GM23248 (cell line): ENCODE data around the gene TMEM120A. TPM values are rescaled to one million over a fixed set of nuclear protein-coding genes. Genes with fewer than 3 reads are reported as not detected.

Experiments
- DNase-seq: peaks from one replicate; pipeline ENCODE4 v3.0.0-alpha.2; 2015
- H2AFZ ChIP-seq: fragments of 200-600 bp; sonication (generic); 2 replicates; pipeline ENCODE4 v1.6.1; 2016; ENCODE audit warnings: antibody characterized with exemption
- H3F3A ChIP-seq: fragments of 200-600 bp; sonication (generic); 2 replicates; pipeline ENCODE4 v1.6.1; 2016; ENCODE audit warnings: mild to moderate bottlenecking, antibody characterized with exemption, mixed run types; ENCODE audit not compliant: insufficient read depth
- H3K27ac ChIP-seq: fragments of 200-600 bp; sonication (generic); 2 replicates; pipeline ENCODE4 v1.5.1; 2016; ENCODE audit warnings: mild to moderate bottlenecking
- H3K27me3 ChIP-seq: fragments of 200-600 bp; sonication (generic); replicated peaks from 2 replicates; pipeline ENCODE4 v1.6.1; 2016; ENCODE audit warnings: mild to moderate bottlenecking; ENCODE audit not compliant: insufficient read depth
- H3K36me3 ChIP-seq: fragments of 200-600 bp; sonication (generic); 2 replicates; pipeline ENCODE4 v1.6.1; 2016; ENCODE audit warnings: low read depth, mild to moderate bottlenecking
- H3K4me1 ChIP-seq: fragments of 200-600 bp; sonication (generic); 2 replicates; pipeline ENCODE4 v1.6.1; 2016; ENCODE audit warnings: mild to moderate bottlenecking; ENCODE audit not compliant: insufficient read depth
- H3K4me2 ChIP-seq: fragments of 200-600 bp; sonication (generic); one replicate; pipeline ENCODE4 v1.6.1; 2016; ENCODE audit warnings: mild to moderate bottlenecking; ENCODE audit not compliant: unreplicated experiment
- H3K4me3 ChIP-seq: fragments of 200-600 bp; sonication (generic); 2 replicates; pipeline ENCODE4 v1.5.1; 2016; ENCODE audit warnings: mild to moderate bottlenecking
- H3K79me2 ChIP-seq: fragments of 200-600 bp; sonication (generic); 2 replicates; pipeline ENCODE4 v1.6.1; 2016; ENCODE audit warnings: mild to moderate bottlenecking; ENCODE audit not compliant: insufficient read depth
- H3K9ac ChIP-seq: fragments of 200-600 bp; sonication (generic); 2 replicates; pipeline ENCODE4 v1.6.1; 2016; ENCODE audit warnings: mild to moderate bottlenecking
- H3K9me2 ChIP-seq: fragments of 200-600 bp; sonication (generic); 2 replicates; pipeline ENCODE4 v1.6.1; 2016; ENCODE audit warnings: mixed run types, mild to moderate bottlenecking, moderate library complexity; ENCODE audit not compliant: insufficient read depth
- H3K9me3 ChIP-seq: fragments of 200-600 bp; sonication (generic); one replicate; pipeline ENCODE4 v1.6.1; 2017; ENCODE audit warnings: low read depth
- H4K20me1 ChIP-seq: fragments of 200-600 bp; sonication (generic); 2 replicates; pipeline ENCODE4 v1.6.0; 2016; ENCODE audit not compliant: insufficient read depth
- EZH2 ChIP-seq: fragments of 200-600 bp; sonication (generic); IDR thresholded peaks from 2 replicates; pipeline ENCODE4 v1.6.1; 2018; ENCODE audit warnings: antibody characterized with exemption, mild to moderate bottlenecking; ENCODE audit not compliant: insufficient read depth, poor library complexity, severe bottlenecking
- EZH2phosphoT487 ChIP-seq: fragments of 200-600 bp; sonication (generic); IDR thresholded peaks from 2 replicates; pipeline ENCODE4 v1.6.1; 2018; ENCODE audit warnings: antibody characterized with exemption, moderate library complexity, mild to moderate bottlenecking, low read depth; ENCODE audit not compliant: insufficient read depth
- WGBS, 2 experiments: methylation state at CpG; one replicate each; pipeline ENCODE4 v1.1.6; 2015 to 2017; ENCODE audit warnings: low lambda C conversion rate in 2 of 2, low coverage in 1 of 2; ENCODE audit errors: missing lambda C conversion rate in 2 of 2; 5-methylcytosine and 5-hydroxymethylcytosine counted together
- in situ Hi-C: fragments of 300-500 bp; cut with MboI; formaldehyde crosslinking; loops from 2 replicates; pipeline ENCODE4 v1.15.0; 2020
- polyA plus RNA-seq: library from polyadenylated mRNA; unstranded; fragments of >200 nt; fragmentation: Nextera tagmentation; extraction: Ambion mirVana; gene quantifications from 2 replicates; pipeline ENCODE4 v1.2.1, GENCODE V29; 2016
- total RNA-seq: library from RNA; depleted of rRNA; stranded (reverse); fragments of >200 nt; shearing (Covaris generic); gene quantifications from 2 replicates; pipeline ENCODE4 v1.2.3, GENCODE V29; 2014

TMEM120A gene
- total and polyA plus RNA-seq, 2 experiments from 2014 or later = 25.1 to 46.9 TPM

DNA sequence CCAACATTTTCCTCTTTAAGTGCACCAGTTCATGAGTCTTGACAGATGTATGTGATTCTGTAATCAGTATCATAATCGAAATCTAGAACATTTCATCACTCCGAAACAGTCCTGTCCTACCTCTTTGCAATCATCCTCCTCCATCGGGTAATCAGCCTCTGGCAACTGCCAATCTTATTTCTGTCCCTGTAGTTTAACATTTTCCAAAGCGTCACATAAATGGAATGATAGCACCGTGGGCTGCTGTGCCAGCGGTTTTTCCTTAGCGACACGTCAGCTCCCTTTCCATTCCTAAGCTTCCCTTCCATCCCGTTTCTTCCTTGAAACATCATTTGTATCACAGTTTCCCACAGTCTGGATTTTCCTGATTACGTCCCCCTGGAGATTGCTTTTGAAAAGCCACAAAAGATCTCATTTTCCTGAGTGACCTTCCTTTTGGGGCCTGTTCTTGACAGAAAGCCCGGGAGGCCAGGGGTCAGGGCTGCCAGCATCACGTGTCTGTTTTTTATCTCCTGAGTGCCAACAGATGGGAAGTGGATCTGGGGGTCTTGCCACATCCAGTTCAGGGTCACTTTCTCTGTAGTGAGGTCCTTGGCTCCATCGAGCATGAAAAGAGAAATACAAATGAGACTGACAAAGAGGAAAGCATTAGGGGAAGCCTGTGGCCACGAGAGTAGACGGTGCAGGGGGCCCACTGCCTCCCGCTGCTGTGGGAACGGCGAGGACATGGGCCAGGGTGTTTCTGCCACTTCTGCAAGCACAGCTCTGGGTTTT is 31.6 kb downstream of the TMEM120A start:
- DNase-seq = peak; percentile 94
- peak overlapping the region; percentile 43; the same call in 1 of the 2 replicates for H2AFZ ChIP-seq
- 0 out of 2 replicates have a peak, but pooled peaks cover 4% of the 10 kb centered on the region for H3K79me2 ChIP-seq
- peaks cover 24% of the 10 kb centered on the region for H3K4me1 ChIP-seq
- peak overlapping the region; percentile 70 for H3K4me2 ChIP-seq
- H3K9me2 ChIP-seq = no peaks in the 10 kb centered on the region
- 0 out of 2 replicates have a peak overlapping the region, but pooled peaks have one; percentile 7 for H3K4me3 ChIP-seq
- H3K9me3 ChIP-seq = no peaks in the 10 kb centered on the region
- 17 to 21% methylated on average over 18 of the region's 18 CpGs for WGBS, 2 experiments
- peak overlapping the region; percentile 73 for H3K9ac ChIP-seq
- no peaks in the 10 kb centered on the region for H3K27me3 ChIP-seq
- in situ Hi-C loops = no loop called here
- H3K27ac ChIP-seq = peak overlapping the region; percentile 94
- H3K36me3 ChIP-seq = no peaks in the 10 kb centered on the region
- no peak for TF ChIP-seq EZH2phosphoT487
- TF ChIP-seq EZH2 = no peak
- no peaks in the 10 kb centered on the region for H4K20me1 ChIP-seq
- peaks cover 18% of the 10 kb centered on the region; the same call in 1 of the 2 replicates for H3F3A ChIP-seq

DNA sequence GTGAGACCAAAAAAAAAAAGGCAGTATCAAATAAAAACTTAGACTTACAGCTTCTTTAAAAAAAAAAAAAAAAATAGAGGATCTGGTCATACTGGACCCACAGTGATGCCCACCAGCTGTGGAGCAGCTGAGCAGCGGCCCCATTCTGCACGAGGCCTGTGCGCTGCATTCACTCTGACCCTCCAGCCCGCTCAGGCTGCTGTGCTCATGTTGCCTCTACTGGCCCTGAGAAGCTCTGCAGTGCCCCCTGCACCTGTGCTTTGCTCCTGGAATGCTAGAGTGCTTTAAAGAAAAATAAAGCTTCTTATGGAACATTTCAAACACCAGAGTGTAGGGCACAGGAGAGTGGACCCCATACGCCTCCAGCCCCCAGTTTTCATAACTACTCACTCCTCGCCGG is 33.2 kb downstream of the TMEM120A start:
- in situ Hi-C loops = no loop called here
- no peak for TF ChIP-seq EZH2
- TF ChIP-seq EZH2phosphoT487 = no peak
- 99% methylated on average over 7 of the region's 7 CpGs for WGBS, 2 experiments
- DNase-seq = no peak
- peaks cover 21% of the 10 kb centered on the region for H3K4me1 ChIP-seq
- H3K9ac ChIP-seq = no peak overlapping the region
- H3K4me3 ChIP-seq = no peak overlapping the region
- peaks cover 3% of the 10 kb centered on the region; the same call in 1 of the 2 replicates for H3K36me3 ChIP-seq
- H3K27ac ChIP-seq = no peak overlapping the region
- no peaks in the 10 kb centered on the region for H3K9me2 ChIP-seq
- 0 out of 2 replicates have a peak, but pooled peaks cover 4% of the 10 kb centered on the region for H3K79me2 ChIP-seq
- no peak overlapping the region for H2AFZ ChIP-seq
- H3K4me2 ChIP-seq = no peak overlapping the region
- no peaks in the 10 kb centered on the region for H3K27me3 ChIP-seq
- peaks cover 18% of the 10 kb centered on the region; the same call in 1 of the 2 replicates for H3F3A ChIP-seq
- no peaks in the 10 kb centered on the region for H3K9me3 ChIP-seq
- no peaks in the 10 kb centered on the region for H4K20me1 ChIP-seq

DNA sequence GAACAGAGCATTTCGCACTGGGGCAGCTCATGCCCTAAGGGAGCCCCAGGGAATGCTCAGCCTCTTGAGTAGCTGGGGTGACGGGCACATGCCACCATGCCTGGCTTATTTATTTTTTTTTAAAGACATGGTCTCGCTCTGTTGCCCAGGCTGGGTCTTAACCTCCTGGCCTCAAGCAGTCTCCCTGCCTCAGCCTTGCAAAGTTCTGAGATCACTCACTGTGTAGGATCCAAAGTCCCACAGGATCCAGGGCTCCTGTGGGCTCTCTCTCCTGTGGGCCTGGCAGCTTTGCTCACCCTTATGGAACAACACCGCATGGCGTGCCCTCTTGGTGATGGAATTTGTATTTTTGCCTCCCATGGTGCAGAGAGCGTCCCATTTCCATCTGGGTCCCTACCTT is 34.0 kb downstream of the TMEM120A start:
- Histone ChIP-seq H4K20me1 (no peaks in the 10 kb centered on the region), H3K27me3 (no peaks in the 10 kb centered on the region), H2AFZ (no peak overlapping the region), H3F3A (peaks cover 18% of the 10 kb centered on the region; the same call in 1 of the 2 replicates), H3K36me3 (peaks cover 9% of the 10 kb centered on the region; the same call in 1 of the 2 replicates), H3K9ac (no peak overlapping the region), H3K4me2 (no peak overlapping the region), H3K9me3 (no peaks in the 10 kb centered on the region), H3K4me3 (no peak overlapping the region), H3K9me2 (no peaks in the 10 kb centered on the region), H3K79me2 (0 out of 2 replicates have a peak, but pooled peaks cover 4% of the 10 kb centered on the region), H3K4me1 (peaks cover 17% of the 10 kb centered on the region), H3K27ac (no peak overlapping the region)
- no peak for TF ChIP-seq EZH2phosphoT487
- no peak for TF ChIP-seq EZH2
- DNase-seq = no peak
- in situ Hi-C loops = no loop called here
- WGBS, 2 experiments = 98 to 99% methylated on average over 6 of the region's 6 CpGs

DNA sequence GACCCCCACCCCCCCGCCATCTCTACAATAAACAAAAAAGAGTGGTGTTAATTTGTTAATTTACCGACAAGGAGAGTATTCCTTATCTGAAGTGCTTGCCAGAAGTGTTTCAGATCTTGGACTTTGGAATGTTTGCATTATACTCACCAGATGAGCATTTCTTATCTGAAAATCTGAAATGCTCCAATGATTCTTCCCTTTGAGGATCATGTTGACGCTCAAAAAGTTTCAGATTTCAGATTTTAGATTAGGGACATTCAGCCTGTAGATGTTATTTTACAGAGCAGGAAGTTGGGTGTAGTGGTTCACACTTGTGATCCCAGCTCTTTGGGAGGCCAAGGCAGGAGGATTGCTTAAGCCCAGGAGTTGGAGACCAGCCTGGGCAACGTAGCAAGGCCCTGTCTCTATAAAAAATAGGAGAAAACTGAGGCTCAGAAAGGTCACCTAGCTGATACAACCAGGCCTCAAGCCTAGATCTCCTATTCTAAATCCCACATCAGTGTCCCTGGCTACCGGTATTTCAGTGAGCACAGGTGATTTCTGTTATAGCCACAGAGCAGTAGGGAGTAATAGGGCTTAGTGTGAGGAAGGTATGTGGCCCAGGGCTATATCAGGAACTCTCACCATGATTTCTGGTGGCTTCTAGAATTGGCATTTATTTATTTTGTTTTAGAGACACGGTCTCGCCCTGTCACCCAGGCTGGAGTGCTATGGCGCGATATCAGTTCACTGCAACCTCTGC is 35.4 kb downstream of the TMEM120A start:
- in situ Hi-C loops = no loop called here
- no peak overlapping the region for H3K9ac ChIP-seq
- H3K4me3 ChIP-seq = no peak overlapping the region
- H3K36me3 ChIP-seq = peaks cover 9% of the 10 kb centered on the region; the same call in 1 of the 2 replicates
- H3K4me1 ChIP-seq = peaks cover 17% of the 10 kb centered on the region
- no peaks in the 10 kb centered on the region for H4K20me1 ChIP-seq
- no peak overlapping the region for H2AFZ ChIP-seq
- 0 out of 2 replicates have a peak, but pooled peaks cover under 1% of the 10 kb centered on the region for H3K79me2 ChIP-seq
- H3K4me2 ChIP-seq = no peak overlapping the region
- TF ChIP-seq EZH2phosphoT487 (no peak), EZH2 (no peak)
- H3K9me2 ChIP-seq = no peaks in the 10 kb centered on the region
- 90 to 92% methylated on average over 9 of the region's 9 CpGs for WGBS, 2 experiments
- DNase-seq = no peak
- H3K9me3 ChIP-seq = no peaks in the 10 kb centered on the region
- no peak overlapping the region for H3K27ac ChIP-seq
- H3F3A ChIP-seq = peaks cover 18% of the 10 kb centered on the region; the same call in 1 of the 2 replicates
- no peaks in the 10 kb centered on the region for H3K27me3 ChIP-seq
